Bronchial epithelial cell (primary cell): Measurements from ENCODE around the gene ELMO1. TPM values are rescaled to one million over a fixed set of nuclear protein-coding genes. Genes with fewer than 3 reads are reported as not detected.
A peak's percentile ranks its signal among the peaks of the same experiment; 100 is the strongest.

Experiments used
- DNase-seq: peaks from one replicate; pipeline ENCODE4 v3.0.0-alpha.2; 2010; ENCODE audit warnings: low read depth
- FAIRE-seq: peaks from 2 replicates; lab custom pipeline; 2011; peaks lifted over from hg19 to GRCh38; lab: Jason Lieb, UNC
- H3K27me3 ChIP-seq: 2 replicates; pipeline ENCODE4 v1.5.1; 2011; ENCODE audit warnings: low read length; ENCODE audit not compliant: control insufficient read depth, insufficient read depth
- H3K36me3 ChIP-seq: 2 replicates; pipeline ENCODE4 v1.5.1; 2011; ENCODE audit warnings: low read length; ENCODE audit not compliant: control insufficient read depth, insufficient read depth
- H3K4me3 ChIP-seq: 2 replicates; pipeline ENCODE4 v1.5.1; 2011; ENCODE audit warnings: mild to moderate bottlenecking, low read depth, low read length, control low read depth
- CTCF ChIP-seq: IDR thresholded peaks from 2 replicates; pipeline ENCODE4 v1.5.1; 2011; ENCODE audit warnings: mild to moderate bottlenecking, moderate library complexity, low read length, control low read depth, inconsistent platforms; ENCODE audit not compliant: insufficient read depth, severe bottlenecking
- total RNA-seq: library from RNA; depleted of rRNA; stranded (reverse); fragments of >200 nt; gene quantifications from 2 replicates; pipeline ENCODE4 v1.2.1, GENCODE V29; 2014

The ELMO1 gene
- total RNA-seq, 1 donor from 2014 or later = under 0.01 TPM

DNA sequence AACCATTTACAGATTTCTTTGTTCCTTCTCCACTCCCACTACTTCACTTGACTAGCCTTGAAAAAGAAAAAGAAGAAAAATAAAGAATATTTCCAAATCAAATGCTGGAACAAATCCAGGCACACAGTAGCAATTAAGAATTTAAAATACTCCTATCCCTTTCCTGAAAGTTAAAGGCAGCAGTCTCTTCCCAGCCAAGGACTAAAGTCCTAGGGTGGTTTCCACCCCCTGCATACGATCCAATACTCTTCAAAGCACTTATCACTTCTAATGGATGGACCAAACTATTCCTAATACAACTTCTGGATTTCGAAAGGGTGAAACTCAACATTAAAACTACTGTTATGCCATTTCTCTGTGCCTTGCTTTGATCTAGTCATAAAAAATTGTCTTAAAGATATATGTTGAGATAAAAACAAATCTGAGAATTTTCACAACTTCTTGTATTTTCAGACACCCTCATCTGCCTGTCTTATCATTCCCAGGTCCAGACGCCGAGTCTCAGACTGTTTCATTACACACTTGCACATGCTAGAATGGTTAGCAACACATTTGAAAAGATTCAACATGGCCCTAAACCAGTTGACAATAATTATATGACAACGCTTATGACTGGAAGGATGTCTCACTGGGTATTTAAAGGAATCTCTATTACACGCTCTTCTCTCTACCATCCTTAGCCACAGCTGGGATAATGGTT lies 13.4 kb downstream of the ELMO1 start:
- no peak for TF ChIP-seq CTCF
- Histone ChIP-seq H3K36me3 (no peaks in the 10 kb centered on the region), H3K27me3 (no peaks in the 10 kb centered on the region), H3K4me3 (no peak overlapping the region)
- FAIRE-seq (no peak), DNase-seq (no peak)

- FAIRE-seq = no peak
- DNase-seq = no peak
Observed at GRCh38 chr7:37434529-37434928, 14.1 kb downstream of the ELMO1 start.

GRCh38 chr7:37433166-37433565 lies 15.5 kb downstream of the ELMO1 start:
- no peak for DNase-seq
- no peak for TF ChIP-seq CTCF
- Histone ChIP-seq H3K36me3 (no peaks in the 10 kb centered on the region), H3K4me3 (no peak overlapping the region), H3K27me3 (no peaks in the 10 kb centered on the region)
- peak; percentile 7 for FAIRE-seq

More at GRCh38 chr7:37434529-37434928, 14.1 kb downstream of the ELMO1 start:
- Histone ChIP-seq H3K27me3 (no peaks in the 10 kb centered on the region), H3K36me3 (no peaks in the 10 kb centered on the region), H3K4me3 (no peak overlapping the region)
- no peak for TF ChIP-seq CTCF

DNA sequence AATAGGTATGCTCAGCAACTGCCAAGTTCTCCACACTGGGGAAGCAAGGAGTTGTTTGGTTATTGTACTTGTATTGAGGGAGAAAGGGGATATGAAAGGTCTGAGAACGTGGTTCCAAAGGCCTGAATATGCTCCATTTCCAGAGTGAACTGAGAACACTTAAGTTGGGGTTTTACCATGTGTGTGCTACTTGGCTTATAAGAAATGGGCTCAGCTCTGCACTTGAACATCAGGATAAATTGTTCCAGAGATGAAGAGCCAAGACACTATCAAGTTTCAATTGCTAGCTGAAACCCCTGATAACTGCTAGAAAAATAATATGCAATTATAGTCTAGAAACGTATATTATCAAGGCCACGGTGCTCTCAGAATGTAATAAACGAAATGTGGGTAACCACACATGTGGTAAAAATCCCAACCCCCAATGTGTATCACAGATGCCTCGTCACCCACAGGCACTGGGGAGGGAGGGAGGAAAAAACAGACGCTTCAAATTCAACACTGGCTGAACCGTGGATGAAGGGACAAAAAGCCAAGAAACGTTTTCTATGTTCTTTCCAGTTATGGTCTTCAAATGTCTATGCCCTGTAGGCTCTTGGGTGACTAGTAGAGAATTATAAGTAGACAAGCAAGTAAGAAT lies 16.3 kb downstream of the ELMO1 start:
- Histone ChIP-seq H3K4me3 (no peak overlapping the region), H3K36me3 (no peaks in the 10 kb centered on the region), H3K27me3 (no peaks in the 10 kb centered on the region)
- DNase-seq (no peak), FAIRE-seq (no peak)
- no peak for TF ChIP-seq CTCF

DNA sequence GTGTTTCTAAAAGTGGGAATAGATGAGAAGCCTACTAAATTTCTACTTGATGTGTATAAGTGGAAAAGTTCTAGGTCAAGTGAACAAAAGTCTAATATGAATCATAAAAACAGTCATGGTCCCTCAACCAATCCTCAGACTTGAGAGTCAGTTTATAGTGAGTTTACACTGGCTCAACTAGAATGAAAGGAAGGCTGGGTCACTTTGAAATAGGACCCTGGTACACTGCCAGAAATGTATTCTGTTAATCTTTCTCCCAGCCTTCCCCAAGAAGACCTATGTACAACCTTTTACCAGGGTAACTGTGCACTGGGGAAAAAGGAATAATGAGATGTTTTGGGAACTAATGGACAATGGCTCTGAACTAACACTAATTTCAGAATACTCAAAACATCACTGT lies 17.3 kb downstream of the ELMO1 start:
- no peak for FAIRE-seq

More for the DNA sequence above, 17.3 kb downstream of the ELMO1 start:
- Histone ChIP-seq H3K27me3 (no peaks in the 10 kb centered on the region), H3K4me3 (no peak overlapping the region), H3K36me3 (no peaks in the 10 kb centered on the region)
- no peak for TF ChIP-seq CTCF
- DNase-seq = no peak
